Small intestine (tissue), 7 donors: Measurements from ENCODE around the gene DHRS1. TPM values are rescaled to one million over a fixed set of nuclear protein-coding genes. Genes with fewer than 3 reads are reported as not detected.

Experiments used
- DNase-seq, 2 donors: peaks; one replicate each; pipeline versions ENCODE4 v3.0.0 to v3.0.0-alpha.2; 2013
- FAIRE-seq: peaks from 2 replicates; lab custom pipeline; 2012; peaks lifted over from hg19 to GRCh38; lab: Jason Lieb, UNC
- H3K27ac ChIP-seq, 3 donors: one replicate each; pipeline ENCODE4 v1.5.1; 2013; ENCODE audit warnings: low read length in 2 of 3, mild to moderate bottlenecking in 2 of 3, control low read depth in 1 of 3, inconsistent platforms in 1 of 3, low read depth in 1 of 3, moderate library complexity in 1 of 3
- H3K27me3 ChIP-seq, 3 donors: one replicate each; pipeline ENCODE4 v1.6.1; 2013; ENCODE audit warnings: low read length in 3 of 3, inconsistent platforms in 1 of 3; ENCODE audit not compliant: control insufficient read depth in 3 of 3, insufficient read depth in 3 of 3
- H3K36me3 ChIP-seq, 3 donors: one replicate each; pipeline ENCODE4 v1.6.1; 2013; ENCODE audit warnings: low read length in 3 of 3, inconsistent platforms in 1 of 3, low read depth in 1 of 3, mild to moderate bottlenecking in 1 of 3, moderate library complexity in 1 of 3; ENCODE audit not compliant: control insufficient read depth in 3 of 3, insufficient read depth in 2 of 3
- H3K4me1 ChIP-seq, 3 donors: one replicate each; pipeline ENCODE4 v1.6.1; 2013; ENCODE audit warnings: low read length in 2 of 3, inconsistent platforms in 1 of 3, low read depth in 1 of 3, mild to moderate bottlenecking in 1 of 3, moderate library complexity in 1 of 3; ENCODE audit not compliant: control insufficient read depth in 3 of 3, insufficient read depth in 2 of 3
- H3K4me3 ChIP-seq, 3 donors: one replicate each; pipeline ENCODE4 v1.5.1; 2013; ENCODE audit warnings: low read length in 3 of 3, control low read depth in 1 of 3, inconsistent platforms in 1 of 3, low read depth in 1 of 3, mild to moderate bottlenecking in 1 of 3, moderate library complexity in 1 of 3
- H3K9me3 ChIP-seq, 2 donors: one replicate each; pipeline ENCODE4 v1.6.1; 2013; ENCODE audit warnings: low read depth in 1 of 2, low read length in 1 of 2; ENCODE audit not compliant: control insufficient read depth in 2 of 2, insufficient read depth in 1 of 2
- WGBS, 3 donors: extraction: QIAGEN DNeasy Blood & Tissue Kit; methylation state at CpG; one replicate each; pipeline ENCODE4 v1.1.7; 2013; 5-methylcytosine and 5-hydroxymethylcytosine counted together
- polyA plus RNA-seq, 4 donors: library from polyadenylated mRNA; stranded (reverse) in 3 of 4; unstranded in 1 of 4; fragments of 200-250 nt in 3 of 4; fragments of 120-200 nt in 1 of 4; gene quantifications; one replicate each; pipeline versions ENCODE4 v1.2.1 to v1.2.3, GENCODE V29; 2013
- donor health status: healthy with polysubstance abuse.
- donor health status: control.
- donor health status: control.
- donor health status: Bipolar disorder and iron deficiency.
- donor health status: healthy.

The DHRS1 gene
- polyA plus RNA-seq, 4 donors = 45.2 to 95.7 (median 66.5) TPM

GRCh38 chr14:24258119-24258518 lies 41.5 kb downstream of the DHRS1 start:
- peak in 1 of 2 donors; percentile 13 for DNase-seq
- H3K27me3 ChIP-seq = no peaks in the 10 kb centered on the region
- H3K4me1 ChIP-seq = peaks cover 0 to 21% (median 0%) of the 10 kb centered on the region in 3 donors
- H3K27ac ChIP-seq = no peak overlapping the region
- no peak overlapping the region for H3K4me3 ChIP-seq
- WGBS, 3 donors = 78 to 82% (median 79%) methylated on average over 8 to 9 of the region's 9 CpGs
- peaks cover 0 to 63% (median 0%) of the 10 kb centered on the region in 3 donors for H3K36me3 ChIP-seq
- no peak for FAIRE-seq
- no peaks in the 10 kb centered on the region for H3K9me3 ChIP-seq

- H3K4me1 ChIP-seq = peaks cover 0 to 33% (median 0%) of the 10 kb centered on the region in 3 donors
- peaks cover 0 to 66% (median 0%) of the 10 kb centered on the region in 3 donors for H3K36me3 ChIP-seq
- WGBS, 3 donors = 81 to 88% (median 85%) methylated on average over 4 of the region's 4 CpGs
- no peak for DNase-seq
- no peaks in the 10 kb centered on the region for H3K9me3 ChIP-seq
- H3K4me3 ChIP-seq = no peak overlapping the region
- H3K27me3 ChIP-seq = no peaks in the 10 kb centered on the region
- FAIRE-seq = no peak
- no peak overlapping the region for H3K27ac ChIP-seq
Observed at GRCh38 chr14:24256960-24257359, 42.6 kb downstream of the DHRS1 start.

GRCh38 chr14:24255931-24256711 lies 43.5 kb downstream of the DHRS1 start:
- Histone ChIP-seq H3K9me3 (no peaks in the 10 kb centered on the region), H3K36me3 (peaks cover 0 to 62% (median 0%) of the 10 kb centered on the region in 3 donors), H3K4me1 (peaks cover 0 to 34% (median 0%) of the 10 kb centered on the region in 3 donors), H3K4me3 (no peak overlapping the region), H3K27me3 (no peaks in the 10 kb centered on the region), H3K27ac (no peak overlapping the region)
- DNase-seq (peak in 1 of 2 donors; percentile 29), FAIRE-seq (no peak)
- WGBS, 3 donors = 86 to 94% (median 91%) methylated on average over 12 of the region's 12 CpGs

DNA sequence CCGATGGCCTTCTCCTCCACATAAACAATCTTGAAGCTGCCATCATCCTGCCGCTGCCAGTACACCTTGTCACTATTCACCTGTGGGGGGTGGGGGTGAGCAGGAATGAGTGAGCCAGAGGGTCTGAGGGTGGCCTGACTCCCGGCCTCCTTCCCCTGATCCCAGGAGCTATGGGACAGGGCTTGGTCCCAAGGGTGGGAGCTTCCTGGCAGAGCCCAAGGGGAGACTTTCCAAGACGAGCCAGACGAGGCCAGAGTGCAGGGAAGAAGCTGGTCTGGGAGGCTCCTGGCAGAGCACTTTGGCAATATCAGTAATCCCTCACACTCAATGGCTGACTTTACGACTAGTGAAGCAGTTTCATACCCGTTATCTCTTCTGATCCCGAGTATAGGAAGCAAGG lies 44.1 kb downstream of the DHRS1 start:
- FAIRE-seq (no peak), DNase-seq (no peak)
- H3K9me3 ChIP-seq = no peaks in the 10 kb centered on the region
- 81 to 87% (median 83%) methylated on average over 8 of the region's 8 CpGs for WGBS, 3 donors
- no peaks in the 10 kb centered on the region for H3K27me3 ChIP-seq
- no peak overlapping the region for H3K4me3 ChIP-seq
- H3K36me3 ChIP-seq = peaks cover 0 to 58% (median 0%) of the 10 kb centered on the region in 3 donors
- no peak overlapping the region for H3K27ac ChIP-seq
- H3K4me1 ChIP-seq = peaks cover 0 to 34% (median 0%) of the 10 kb centered on the region in 3 donors

DNA sequence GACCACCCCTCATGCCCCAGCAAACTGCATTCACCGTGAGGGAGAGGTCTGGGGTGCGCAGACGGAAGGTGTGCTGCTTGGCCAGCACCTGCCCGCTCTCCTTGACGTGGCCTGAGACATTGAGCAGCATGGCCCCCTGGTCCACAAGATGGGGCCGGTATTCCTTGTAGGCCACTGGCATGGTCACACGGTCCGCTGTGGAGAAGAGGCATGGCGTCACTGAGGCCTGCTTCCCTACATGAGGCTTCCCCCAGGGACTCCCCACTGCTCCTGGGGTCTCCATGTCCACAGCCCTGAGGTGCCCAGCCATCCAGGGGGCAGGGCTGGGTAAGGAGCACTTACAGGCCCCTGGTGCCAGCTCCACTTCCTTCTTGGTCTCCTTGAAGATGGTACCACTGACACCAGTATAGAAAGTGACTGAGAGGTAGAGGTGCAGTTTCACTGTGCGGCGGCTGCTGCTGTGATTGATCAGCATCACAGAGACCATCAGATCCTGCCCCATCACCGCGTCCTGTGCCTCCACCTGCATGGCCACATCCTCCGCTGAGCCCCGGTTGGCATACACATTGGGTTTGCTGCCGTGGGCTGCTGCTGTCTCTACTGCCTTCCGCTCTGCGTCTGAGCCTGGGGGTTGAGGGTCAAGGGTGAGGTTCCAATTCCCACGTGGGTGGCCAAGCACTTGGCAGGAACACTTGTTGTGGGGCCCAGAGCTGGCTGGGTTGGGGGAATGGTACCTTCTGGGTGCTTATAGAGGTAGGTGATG lies 44.8 kb downstream of the DHRS1 start:
- Histone ChIP-seq H3K27me3 (no peaks in the 10 kb centered on the region), H3K9me3 (no peaks in the 10 kb centered on the region), H3K4me1 (peaks cover 0 to 34% (median 0%) of the 10 kb centered on the region in 3 donors), H3K36me3 (peaks cover 0 to 54% (median 0%) of the 10 kb centered on the region in 3 donors), H3K4me3 (no peak overlapping the region), H3K27ac (no peak overlapping the region)
- no peak for FAIRE-seq
- WGBS, 3 donors = 92 to 95% (median 93%) methylated on average over 19 of the region's 19 CpGs
- DNase-seq = no peak

DNA sequence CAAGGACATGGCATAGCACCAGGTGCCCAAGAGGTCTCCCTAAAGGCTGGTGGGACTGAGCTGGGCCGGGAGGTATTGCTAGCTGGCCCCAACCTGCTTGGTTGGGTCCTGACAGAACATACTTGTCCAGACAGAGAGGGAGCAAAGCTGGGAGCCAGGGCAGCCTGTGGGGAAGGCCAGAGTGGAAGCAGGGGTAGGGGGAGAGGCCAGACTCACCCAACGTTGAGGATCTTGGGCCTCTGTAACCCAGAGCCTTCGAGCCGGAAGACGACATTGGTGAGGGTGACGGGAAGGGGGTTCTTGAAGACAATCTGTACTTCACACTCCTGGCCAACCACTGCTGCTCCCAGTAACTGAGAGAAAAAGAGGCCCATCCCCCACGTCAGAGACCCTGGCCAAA lies 45.6 kb downstream of the DHRS1 start:
- peaks cover 0 to 34% (median 0%) of the 10 kb centered on the region in 3 donors for H3K4me1 ChIP-seq
- DNase-seq (no peak), FAIRE-seq (no peak)
- peaks cover 0 to 55% (median 0%) of the 10 kb centered on the region in 3 donors for H3K36me3 ChIP-seq
- 88 to 98% (median 89%) methylated on average over 7 of the region's 7 CpGs for WGBS, 3 donors
- H3K4me3 ChIP-seq = no peak overlapping the region
- H3K27ac ChIP-seq = no peak overlapping the region
- H3K9me3 ChIP-seq = no peaks in the 10 kb centered on the region
- no peaks in the 10 kb centered on the region for H3K27me3 ChIP-seq

DNA sequence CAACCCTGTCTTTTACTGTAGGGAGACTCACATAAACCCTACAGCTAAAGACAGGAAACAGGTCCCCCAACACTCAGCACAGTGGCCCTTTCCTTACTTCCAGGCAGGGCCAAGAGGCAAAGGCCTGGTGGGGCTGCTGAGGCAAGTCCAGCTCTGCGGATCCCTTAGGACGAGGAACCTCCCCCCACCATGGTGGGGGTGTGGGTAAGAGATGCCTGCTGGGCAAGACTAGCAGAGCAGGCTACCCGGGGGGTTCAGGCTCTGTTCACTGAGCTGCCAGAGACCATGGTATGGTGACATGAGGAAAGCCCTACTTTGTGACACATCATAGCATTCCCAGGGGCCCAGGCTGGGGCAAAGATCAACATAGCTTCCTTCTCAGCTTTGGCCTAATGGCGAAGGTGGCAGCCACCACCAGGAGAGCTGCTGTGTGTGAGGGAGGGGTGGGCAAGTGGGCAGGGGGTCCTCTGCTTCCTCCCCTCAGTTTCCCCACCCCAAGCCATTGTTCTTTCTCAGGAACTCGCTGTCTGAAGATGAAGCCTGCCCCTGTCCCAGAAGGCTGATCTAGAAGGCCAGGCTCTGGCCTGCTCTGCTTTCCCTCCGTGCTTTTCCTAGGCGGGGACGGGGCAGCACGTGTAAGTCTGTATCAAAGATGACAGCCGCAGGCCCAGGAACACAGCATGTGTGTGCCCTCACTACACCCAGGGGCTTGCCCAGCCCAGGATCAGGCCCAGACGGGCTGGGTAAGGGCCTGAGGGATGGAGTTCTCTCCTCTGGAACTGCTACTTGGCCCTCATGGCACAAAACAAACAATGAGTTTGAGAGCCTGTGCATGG lies 47.1 kb downstream of the DHRS1 start:
- Histone ChIP-seq H3K27me3 (no peaks in the 10 kb centered on the region), H3K27ac (peak overlapping the region in 1 of 3 donors; percentile 39), H3K4me3 (no peak overlapping the region), H3K4me1 (peaks cover 0 to 34% (median 0%) of the 10 kb centered on the region in 3 donors), H3K9me3 (no peaks in the 10 kb centered on the region), H3K36me3 (peaks cover 0 to 47% (median 0%) of the 10 kb centered on the region in 3 donors)
- peak in 1 of 2 donors; percentile 71 for DNase-seq
- no peak for FAIRE-seq
- 79 to 86% (median 84%) methylated on average over 11 of the region's 11 CpGs for WGBS, 3 donors
